SK-N-SH (cell line): Measurements from ENCODE around the gene ZNF407.

Experiments
- CHD2 ChIP-seq: fragments of 150-350 bp; IDR thresholded peaks from 2 replicates; pipeline ENCODE4 v1.6.1; 2018; ENCODE audit warnings: low read length; ENCODE audit not compliant: partially characterized antibody
- CTCF ChIP-seq: fragments of 200-600 bp; sonication (generic); IDR thresholded peaks from 2 replicates; pipeline ENCODE4 v1.6.1; 2017; ENCODE audit warnings: antibody characterized with exemption, mild to moderate bottlenecking, moderate library complexity
- EZH2phosphoT487 ChIP-seq: fragments of 200-600 bp; sonication (generic); IDR thresholded peaks from 2 replicates; pipeline ENCODE4 v1.6.1; 2017; ENCODE audit warnings: low read depth, mixed run types, mild to moderate bottlenecking, antibody characterized with exemption, moderate library complexity, borderline replicate concordance
- NRF1 ChIP-seq: IDR thresholded peaks from 2 replicates; pipeline ENCODE4 v1.6.1; 2012; ENCODE audit warnings: low read depth, mild to moderate bottlenecking, low read length
- POLR2AphosphoS5 ChIP-seq: IDR thresholded peaks from 2 replicates; pipeline ENCODE4 v1.6.1; 2012; ENCODE audit warnings: low read depth, low read length
- RXRA ChIP-seq: IDR thresholded peaks from 2 replicates; pipeline ENCODE4 v1.4.0; 2012; ENCODE audit warnings: low read depth, mild to moderate bottlenecking, borderline replicate concordance
- TF ChIP-seq, protein P1 (sequence below): IDR thresholded peaks from 2 replicates; pipeline ENCODE4 v1.4.0; 2012; ENCODE audit warnings: low read depth, borderline replicate concordance

DNA sequence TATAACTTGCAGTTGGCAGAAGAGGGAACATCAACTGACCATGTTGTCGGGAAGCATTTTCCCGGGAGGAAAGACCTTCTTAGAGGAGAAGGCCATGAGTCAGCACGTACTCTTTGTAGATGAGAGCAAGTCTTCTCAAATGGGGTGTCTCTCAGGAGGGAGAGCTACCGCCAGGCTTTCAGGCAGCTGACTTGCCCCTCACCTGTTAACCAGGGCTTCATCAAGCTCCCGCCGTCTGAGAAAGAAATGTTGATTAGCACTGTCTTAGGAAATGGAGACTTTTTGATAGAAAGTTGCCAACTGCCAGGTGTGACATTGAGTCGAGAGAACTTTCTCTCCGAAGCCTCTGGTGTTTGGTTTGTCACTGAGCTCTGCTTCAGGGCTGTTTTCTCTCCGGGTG is 196.1 kb downstream of the ZNF407 start:
- TF ChIP-seq CTCF (no peak), POLR2AphosphoS5 (no peak), RXRA (no peak), CHD2 (no peak), NRF1 (no peak), EZH2phosphoT487 (no peak)
- TF ChIP-seq, protein P1, sequence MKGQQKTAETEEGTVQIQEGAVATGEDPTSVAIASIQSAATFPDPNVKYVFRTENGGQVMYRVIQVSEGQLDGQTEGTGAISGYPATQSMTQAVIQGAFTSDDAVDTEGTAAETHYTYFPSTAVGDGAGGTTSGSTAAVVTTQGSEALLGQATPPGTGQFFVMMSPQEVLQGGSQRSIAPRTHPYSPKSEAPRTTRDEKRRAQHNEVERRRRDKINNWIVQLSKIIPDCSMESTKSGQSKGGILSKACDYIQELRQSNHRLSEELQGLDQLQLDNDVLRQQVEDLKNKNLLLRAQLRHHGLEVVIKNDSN = no peak
